T follicular helper cell (primary cell): ENCODE data around the gene C20orf173.
"Not testable (repeated sequence)": the region's sequence is repeated elsewhere in the genome, so short reads cannot be mapped to it uniquely, and the experiment has no call there.

Experiments
- DNase-seq: peaks from one replicate; pipeline ENCODE4 v3.0.0-alpha.2; 2020; ENCODE audit warnings: low read depth
- total RNA-seq, 2 experiments: gene quantifications; one replicate each; lab custom pipeline; 2026; lab: John Stamatoyannopoulos, UW

The C20orf173 gene, protein sequence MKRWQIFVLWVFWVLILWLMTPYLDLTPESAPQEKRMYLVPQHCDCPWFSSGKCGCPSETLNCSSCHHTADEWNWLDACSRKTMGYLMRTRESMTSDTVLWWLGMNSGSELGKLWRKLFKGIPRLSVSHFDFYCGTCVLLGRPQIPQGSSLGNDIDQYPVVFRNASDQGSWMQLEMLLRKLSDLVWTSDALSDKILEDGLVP
- 0 reads per million in 2 experiments for total RNA-seq

- DNase-seq = no peak
Measured at GRCh38 chr20:35529552-35529951, at the start of gene C20orf173. TSS of gene C20orf173 (minus strand) at chr20:35529652. CDS start at chr20:35529373, 279 bp downstream.

DNA sequence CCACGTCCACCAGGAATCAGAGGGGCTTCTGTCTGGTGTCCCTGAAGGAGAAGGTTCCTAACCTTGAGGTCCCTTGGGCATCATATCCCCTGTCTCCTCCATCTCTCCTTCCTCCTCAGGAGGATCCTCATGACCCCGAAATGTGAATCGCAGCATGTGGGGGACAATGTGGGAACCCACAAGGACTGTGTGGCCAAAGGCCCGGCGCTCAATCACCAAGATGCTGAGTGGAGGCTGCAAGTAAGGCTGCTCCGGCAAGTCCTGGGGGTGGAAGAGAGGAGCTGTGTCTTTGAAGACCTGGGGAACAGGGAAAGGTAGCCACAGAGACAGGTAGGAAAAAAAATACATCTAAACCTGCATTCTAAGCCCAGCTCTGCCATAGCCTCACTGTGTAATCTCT, 49.7 kb upstream of the C20orf173 start:
- DNase-seq = no peak

DNA sequence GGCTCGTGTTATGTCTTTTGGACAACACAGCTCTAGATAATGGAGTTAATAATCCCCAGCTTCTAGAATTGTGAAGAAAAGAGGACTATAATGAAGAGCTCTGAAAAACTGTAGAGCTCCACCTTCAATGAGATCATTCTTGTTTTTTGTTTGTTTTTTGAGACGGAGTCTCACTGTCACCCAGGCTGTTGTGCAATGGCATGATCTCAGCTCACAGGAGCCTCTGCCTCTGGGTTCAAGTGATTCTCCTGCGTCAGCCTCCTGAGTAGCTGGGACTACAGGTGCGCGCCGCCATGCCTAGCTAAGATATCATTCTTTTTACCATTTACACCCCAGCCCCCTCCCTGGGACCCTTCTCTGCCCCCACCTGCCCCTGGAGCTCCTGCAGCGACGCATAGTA, 49.0 kb upstream of the C20orf173 start:
- no peak for DNase-seq

DNA sequence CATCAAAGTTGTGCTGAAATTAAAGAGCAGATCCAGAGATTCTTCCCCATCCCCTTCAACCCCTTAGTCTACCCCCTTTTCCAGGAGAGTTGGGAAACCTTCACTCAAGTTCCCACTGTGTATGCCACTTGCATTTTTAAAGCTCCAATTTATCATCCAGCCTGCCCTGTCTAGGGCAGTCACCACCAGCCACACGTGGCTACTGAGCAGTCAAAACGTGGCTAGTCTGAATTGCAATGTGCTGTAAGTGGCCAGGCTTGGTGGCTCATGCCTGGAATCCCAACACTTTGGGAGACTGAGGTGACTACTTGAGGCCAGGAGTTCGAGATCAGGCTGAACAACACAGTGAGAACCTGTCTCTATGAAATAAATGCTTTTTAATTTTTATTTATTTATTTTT, 47.4 kb upstream of the C20orf173 start:
- DNase-seq = no peak

GRCh38 chr20:35575958-35576357, 46.5 kb upstream of the C20orf173 start:
- DNase-seq = no peak

- no peak for DNase-seq
Measured at GRCh38 chr20:35572838-35573237, 43.4 kb upstream of the C20orf173 start.

- DNase-seq = no peak
Measured at GRCh38 chr20:35571555-35571954, 42.1 kb upstream of the C20orf173 start.

GRCh38 chr20:35568645-35569044, 39.2 kb upstream of the C20orf173 start:
- DNase-seq = no peak

DNA sequence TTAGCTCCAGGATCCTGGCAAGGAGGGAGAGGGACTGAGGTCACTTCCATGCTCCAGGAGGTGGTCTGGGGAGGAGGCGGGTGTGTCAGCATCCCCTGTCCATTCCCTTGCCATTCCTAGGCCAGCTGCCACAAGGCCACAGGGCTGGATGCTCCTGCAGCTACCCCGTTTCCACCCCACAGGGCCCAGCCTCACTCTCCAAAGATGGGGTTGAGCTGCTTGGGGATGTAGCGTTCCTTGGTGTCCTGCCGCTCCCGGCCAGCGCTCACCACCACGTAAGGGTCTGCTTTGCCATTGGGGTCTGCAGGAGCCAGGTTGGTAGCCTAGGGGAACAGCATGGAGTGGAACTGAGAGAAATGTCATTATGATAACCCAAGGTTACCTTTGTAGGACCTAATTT, 35.5 kb upstream of the C20orf173 start:
- DNase-seq = no peak

- DNase-seq = no peak
Measured at GRCh38 chr20:35563834-35564233, 34.4 kb upstream of the C20orf173 start.

DNA sequence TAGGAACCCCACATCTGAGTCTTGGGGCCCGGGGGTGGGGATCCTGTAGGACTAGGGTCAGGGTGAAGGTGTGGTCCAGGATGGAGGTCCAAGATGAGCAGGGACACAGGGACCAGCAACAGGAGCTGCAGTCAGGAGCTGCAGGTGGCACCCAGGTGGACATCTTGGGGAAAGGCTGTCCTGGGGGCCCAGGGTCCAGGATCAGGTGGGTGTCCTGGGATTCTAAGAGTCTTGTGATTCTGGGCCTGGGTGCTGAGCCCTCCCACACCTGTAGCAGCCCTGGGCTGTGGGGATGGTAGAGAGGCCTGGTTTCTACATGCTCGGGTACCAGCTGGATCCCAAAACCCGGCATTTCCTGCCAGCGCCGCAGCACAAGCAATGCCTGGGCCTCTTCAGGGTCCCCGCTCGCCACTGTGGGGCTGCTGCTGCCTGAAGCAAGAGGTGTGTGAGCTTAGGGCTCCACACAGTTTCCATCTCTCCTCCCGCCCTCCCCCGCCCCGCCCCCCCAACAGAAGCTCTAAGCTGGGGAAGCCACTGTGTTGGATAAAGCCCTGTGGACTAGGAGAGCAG, 33.2 kb upstream of the C20orf173 start:
- DNase-seq = no peak

GRCh38 chr20:35561671-35562070, 32.2 kb upstream of the C20orf173 start:
- DNase-seq = no peak

- DNase-seq = no peak
Measured at GRCh38 chr20:35561268-35561667, 31.8 kb upstream of the C20orf173 start.

DNA sequence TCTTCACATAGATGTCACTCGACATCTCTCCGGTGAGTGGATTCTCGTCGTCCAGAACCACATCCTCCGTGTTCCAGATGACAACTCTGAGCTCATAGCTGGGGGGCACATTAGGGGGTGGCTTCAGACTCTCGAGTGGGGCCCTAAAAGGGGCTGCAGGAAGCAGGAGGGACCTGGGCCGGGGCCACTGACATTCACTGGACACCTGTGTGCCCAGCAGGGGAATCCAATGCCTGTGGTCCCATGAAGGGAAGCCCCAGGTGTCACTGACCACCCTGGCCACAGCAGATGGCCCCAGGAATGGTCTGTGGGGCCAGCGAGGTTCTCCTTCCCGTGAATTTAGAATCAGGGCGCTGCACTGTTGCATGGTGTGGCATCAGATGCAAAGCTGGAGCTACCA, 31.1 kb upstream of the C20orf173 start:
- DNase-seq = no peak

DNA sequence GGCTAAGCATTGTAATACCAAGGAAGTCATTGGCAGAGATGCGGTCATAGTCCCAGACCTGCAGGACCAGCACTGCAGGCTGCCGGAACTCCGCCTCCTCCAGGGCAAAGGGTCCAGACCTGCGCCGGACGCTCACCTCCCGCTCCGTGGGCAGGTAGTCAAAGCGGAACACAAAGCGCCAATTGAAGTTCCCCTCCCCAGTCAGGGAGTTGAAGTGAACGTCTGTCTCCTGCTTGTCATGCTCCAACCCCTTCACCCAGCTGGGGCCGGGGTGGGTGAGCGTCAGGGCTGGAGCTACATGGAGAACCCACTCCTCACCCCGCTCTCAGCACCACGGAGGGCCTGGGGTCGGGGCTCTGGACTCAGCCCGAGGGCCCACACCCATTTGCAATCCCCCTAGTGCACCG, 30.7 kb upstream of the C20orf173 start:
- DNase-seq = no peak

DNA sequence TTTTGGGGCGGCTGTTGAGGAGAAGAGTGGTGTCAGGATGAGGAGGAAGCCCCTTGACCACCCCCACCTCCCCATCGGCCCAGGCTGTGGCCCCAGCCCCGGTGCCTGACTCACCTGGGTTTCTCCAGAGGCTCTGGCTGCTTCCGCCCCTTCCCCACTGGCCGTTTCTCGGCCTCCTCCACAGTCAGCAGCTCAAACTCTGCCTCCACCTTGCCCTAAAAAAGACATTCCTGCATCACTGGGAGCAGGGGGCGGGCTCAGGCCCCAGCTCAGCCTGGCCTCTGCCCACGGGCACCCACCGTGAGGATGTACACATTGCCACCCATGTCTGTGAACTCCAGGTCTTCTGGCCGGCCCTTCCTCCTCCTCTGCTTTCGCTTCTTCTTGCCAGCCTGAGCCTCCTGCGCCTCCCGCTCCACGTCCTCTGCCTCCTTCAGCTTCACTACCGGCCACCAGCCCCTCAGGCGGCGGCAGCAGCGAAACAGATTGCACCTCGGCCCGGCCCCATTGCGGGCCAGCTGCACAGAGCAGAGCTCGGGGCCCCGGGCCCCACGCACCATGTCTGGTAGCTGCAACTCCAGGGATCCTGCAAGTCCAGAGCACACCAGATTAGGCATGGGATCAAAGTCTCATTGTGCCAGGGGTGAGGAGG, 29.7 kb upstream of the C20orf173 start:
- no peak for DNase-seq

GRCh38 chr20:35558451-35558850, 29.0 kb upstream of the C20orf173 start:
- DNase-seq = no peak

- no peak for DNase-seq
Measured at GRCh38 chr20:35556871-35557270, 27.4 kb upstream of the C20orf173 start.

GRCh38 chr20:35555951-35556645, 26.6 kb upstream of the C20orf173 start:
- DNase-seq = no peak

- DNase-seq = not testable (repeated sequence)
Measured at GRCh38 chr20:35555461-35555860, 26.0 kb upstream of the C20orf173 start.

- no peak for DNase-seq
Measured at GRCh38 chr20:35552914-35553313, 23.5 kb upstream of the C20orf173 start.

DNA sequence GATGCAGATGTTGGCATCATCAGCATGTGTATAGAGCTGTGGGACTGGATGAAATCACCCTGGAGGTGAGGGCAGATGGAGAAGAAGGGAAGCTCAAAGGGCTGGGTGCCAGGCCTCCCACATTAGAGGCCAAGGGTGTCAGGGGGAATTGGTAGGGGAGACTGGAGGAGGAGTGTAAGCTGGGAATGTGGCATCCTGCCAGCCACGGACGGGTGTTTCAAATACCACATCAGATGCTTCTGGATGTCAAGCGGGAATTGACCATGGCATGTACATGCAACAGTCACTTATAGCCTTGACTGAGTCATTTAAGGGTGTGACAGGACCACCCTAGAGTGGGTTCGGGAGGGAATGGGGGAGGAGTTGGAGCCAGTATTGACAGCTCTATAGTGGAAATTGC, 22.1 kb upstream of the C20orf173 start:
- DNase-seq = no peak

- no peak for DNase-seq
Measured at GRCh38 chr20:35547329-35547728, 17.9 kb upstream of the C20orf173 start.
